ENCODE results near the gene MZT2B.
"Not testable (repeated sequence)": the region's sequence is repeated elsewhere in the genome, so short reads cannot be mapped to it uniquely, and the experiment has no call there.

DNA sequence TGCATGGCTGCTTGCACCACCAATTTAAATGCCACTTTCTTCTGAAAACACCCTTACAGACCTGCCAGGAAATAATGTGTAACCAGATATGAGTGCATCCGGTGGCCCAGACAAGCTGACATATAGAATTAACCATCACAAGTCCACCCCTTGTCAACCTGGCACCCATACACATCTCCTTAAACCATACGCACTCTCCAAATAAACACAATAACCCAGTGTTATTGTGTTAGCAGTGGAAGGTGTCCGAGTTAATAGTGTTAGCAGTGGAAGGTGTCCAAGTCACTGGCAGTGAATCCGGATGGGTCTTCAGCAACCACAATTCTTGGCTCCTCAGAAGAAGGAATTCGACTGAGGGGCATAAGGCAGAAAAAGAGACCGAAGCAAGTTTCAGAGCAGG, 33.5 kb upstream of the MZT2B start:
- not testable (repeated sequence) for TF ChIP-seq KLF10 (CRISPR knock-in tag; IDR thresholded peaks at IDR 0.05); CHD1 (IDR thresholded peaks at IDR 0.05; ENCODE audit: low read length); ATF1 (CRISPR knock-in tag; IDR thresholded peaks at IDR 0.05); ATF1 (tag; IDR thresholded peaks at IDR 0.05); ZNF23 (CRISPR knock-in tag; IDR thresholded peaks at IDR 0.05); TAF1 (IDR thresholded peaks at IDR 0.05; ENCODE audit: control insufficient read depth, extremely low read depth, insufficient read depth, low read length, severe bottlenecking); NCOA1 (IDR thresholded peaks at IDR 0.05; ENCODE audit: low read depth); TCF7 (IDR thresholded peaks at IDR 0.05; ENCODE audit: borderline replicate concordance); TCF7L2 (IDR thresholded peaks at IDR 0.05; ENCODE audit: low read depth, low read length)
- TF ChIP-seq, protein P1, sequence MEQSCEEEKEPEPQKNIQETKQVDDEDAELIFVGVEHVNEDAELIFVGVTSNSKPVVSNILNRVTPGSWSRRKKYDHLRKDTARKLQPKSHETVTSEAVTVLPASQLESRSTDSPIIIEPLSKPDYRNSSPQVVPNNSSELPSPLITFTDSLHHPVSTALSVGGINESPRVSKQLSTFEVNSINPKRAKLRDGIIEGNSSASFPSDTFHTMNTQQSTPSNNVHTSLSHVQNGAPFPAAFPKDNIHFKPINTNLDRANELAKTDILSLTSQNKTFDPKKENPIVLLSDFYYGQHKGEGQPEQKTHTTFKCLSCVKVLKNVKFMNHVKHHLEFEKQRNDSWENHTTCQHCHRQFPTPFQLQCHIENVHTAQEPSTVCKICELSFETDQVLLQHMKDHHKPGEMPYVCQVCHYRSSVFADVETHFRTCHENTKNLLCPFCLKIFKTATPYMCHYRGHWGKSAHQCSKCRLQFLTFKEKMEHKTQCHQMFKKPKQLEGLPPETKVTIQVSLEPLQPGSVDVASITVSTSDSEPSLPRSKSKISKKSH (CRISPR knock-in tag; IDR thresholded peaks at IDR 0.05), result not testable (repeated sequence)

All from K562 (cell line).